Measurements from ENCODE around the gene SBNO2.

The SBNO2 gene

GRCh38 chr19:1156305-1156801 is 17.7 kb downstream of the SBNO2 start:
- no peak for DNase-seq (ENCODE audit: low read depth in 1 of 2, low spot score in 1 of 2)

GRCh38 chr19:1155352-1156304 is 18.4 kb downstream of the SBNO2 start:
- no peak for DNase-seq (ENCODE audit: low read depth in 1 of 2, low spot score in 1 of 2)

- DNase-seq (ENCODE audit: low read depth in 1 of 2, low spot score in 1 of 2), result no peak
These were observed 19.2 kb downstream of the SBNO2 start for GRCh38 chr19:1154731-1155351.

GRCh38 chr19:1153891-1154730 is 20.0 kb downstream of the SBNO2 start:
- DNase-seq (ENCODE audit: low read depth in 1 of 2, low spot score in 1 of 2), result no peak

- DNase-seq (ENCODE audit: low read depth in 1 of 2, low spot score in 1 of 2), result no peak
These were observed 22.0 kb downstream of the SBNO2 start for GRCh38 chr19:1151917-1152587.

GRCh38 chr19:1151037-1151724 is 22.9 kb downstream of the SBNO2 start:
- no peak for DNase-seq (ENCODE audit: low read depth in 1 of 2, low spot score in 1 of 2)

GRCh38 chr19:1150333-1151036 is 23.6 kb downstream of the SBNO2 start:
- no peak for DNase-seq (ENCODE audit: low read depth in 1 of 2, low spot score in 1 of 2)

GRCh38 chr19:1149259-1150045 is 24.6 kb downstream of the SBNO2 start:
- DNase-seq (ENCODE audit: low read depth in 1 of 2, low spot score in 1 of 2), result no peak

GRCh38 chr19:1147934-1148549 is 26.0 kb downstream of the SBNO2 start:
- no peak for DNase-seq (ENCODE audit: low read depth in 1 of 2, low spot score in 1 of 2)

GRCh38 chr19:1146858-1147780 is 26.9 kb downstream of the SBNO2 start:
- DNase-seq (ENCODE audit: low read depth in 1 of 2, low spot score in 1 of 2), result no peak

GRCh38 chr19:1146412-1146699 is 27.7 kb downstream of the SBNO2 start:
- DNase-seq (ENCODE audit: low read depth in 1 of 2, low spot score in 1 of 2), result no peak

GRCh38 chr19:1145635-1146411 is 28.2 kb downstream of the SBNO2 start:
- no peak for DNase-seq (ENCODE audit: low read depth in 1 of 2, low spot score in 1 of 2)

GRCh38 chr19:1144741-1145140 is 29.3 kb downstream of the SBNO2 start:
- DNase-seq (ENCODE audit: low read depth in 1 of 2, low spot score in 1 of 2), result no peak

GRCh38 chr19:1143828-1144399 is 30.2 kb downstream of the SBNO2 start:
- no peak for DNase-seq (ENCODE audit: low read depth in 1 of 2, low spot score in 1 of 2)

GRCh38 chr19:1141944-1142343 is 32.1 kb downstream of the SBNO2 start:
- no peak for DNase-seq (ENCODE audit: low read depth in 1 of 2, low spot score in 1 of 2)

- no peak for DNase-seq (ENCODE audit: low read depth in 1 of 2, low spot score in 1 of 2)
These were observed 33.6 kb downstream of the SBNO2 start for GRCh38 chr19:1140272-1141027.

All from activated CD4-positive, alpha-beta T cell treated with anti-CD3 and anti-CD28 coated beads, Interleukin-2, amount 50 U/mL, for 24 hours (primary cell).